Activated CD4-positive, alpha-beta T cell treated with anti-CD3 and anti-CD28 coated beads, Interleukin-2, amount 10 ng/mL, durations not matched to agents 7 days and 5 days (primary cell): ENCODE data around the gene NMNAT2. TPM values are rescaled to one million over a fixed set of nuclear protein-coding genes. Genes with fewer than 3 reads are reported as not detected.
"Not testable (repeated sequence)": the region's sequence is repeated elsewhere in the genome, so short reads cannot be mapped to it uniquely, and the experiment has no call there.

Experiments
- CTCF ChIA-PET: fragments of 350-600 bp; sonication (Branson Sonifier 250); formaldehyde crosslinking; loops from one replicate; lab custom pipeline; 2021; ENCODE audit warnings: antibody characterized with exemption; lab: Charles Lee
- POLR2A ChIA-PET: fragments of 350-600 bp; sonication (Branson Sonifier 250); formaldehyde crosslinking; loops from one replicate; lab custom pipeline; 2021; ENCODE audit warnings: antibody characterized with exemption; lab: Charles Lee
- DNase-seq: peaks from one replicate; pipeline ENCODE4 v3.0.0-alpha.2; 2020
- H3K27ac Mint-ChIP-seq: one replicate; pipeline ENCODE4 v1.8.0; 2021; ENCODE audit warnings: mild to moderate bottlenecking, moderate library complexity, mixed read lengths
- H3K27me3 Mint-ChIP-seq: one replicate; pipeline ENCODE4 v1.8.0; 2021; ENCODE audit warnings: mixed read lengths
- H3K36me3 Mint-ChIP-seq: one replicate; pipeline ENCODE4 v1.8.0; 2021; ENCODE audit warnings: low read depth, mixed read lengths
- H3K4me1 Mint-ChIP-seq: one replicate; pipeline ENCODE4 v1.8.0; 2021; ENCODE audit warnings: mixed read lengths
- H3K4me3 Mint-ChIP-seq: one replicate; pipeline ENCODE4 v1.8.0; 2021; ENCODE audit warnings: mild to moderate bottlenecking, moderate library complexity, mixed read lengths
- H3K9me3 Mint-ChIP-seq: one replicate; pipeline ENCODE4 v1.8.0; 2021; ENCODE audit warnings: mixed read lengths
- total RNA-seq, 2 experiments: library from RNA; stranded (reverse); gene quantifications; one replicate each; pipeline ENCODE4 v1.2.3, GENCODE V29; 2021

NMNAT2 gene
- total RNA-seq, 2 experiments from 2014 or later, result not detected

DNA sequence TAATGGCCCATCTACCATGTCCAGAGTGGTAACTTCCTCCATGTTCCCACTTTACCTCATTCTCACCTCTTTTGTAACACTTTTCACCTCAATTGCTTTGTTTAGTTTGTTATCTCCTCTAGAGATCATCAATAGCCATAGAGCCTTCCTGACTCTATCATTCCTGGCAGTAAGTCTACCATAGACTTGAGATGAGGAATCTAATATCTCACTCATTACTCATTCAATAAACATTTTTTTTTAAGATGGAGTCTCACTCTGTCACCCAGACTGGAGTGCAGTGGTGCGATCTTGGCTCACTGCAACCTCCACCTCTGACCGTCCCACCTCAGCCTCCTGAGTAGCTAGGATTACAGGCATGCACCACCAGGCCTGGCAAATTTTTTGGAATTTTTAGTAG is 7.1 kb downstream of the NMNAT2 start:
- H3K27me3 Mint-ChIP-seq, result peaks cover 19% of the 10 kb centered on the region
- CTCF ChIA-PET, result no interaction called here
- H3K4me3 Mint-ChIP-seq, result no peak overlapping the region
- H3K4me1 Mint-ChIP-seq, result no peaks in the 10 kb centered on the region
- POLR2A ChIA-PET, result no interaction called here
- H3K36me3 Mint-ChIP-seq, result no peaks in the 10 kb centered on the region
- DNase-seq, result no peak
- H3K9me3 Mint-ChIP-seq, result no peaks in the 10 kb centered on the region
- no peak overlapping the region for H3K27ac Mint-ChIP-seq

DNA sequence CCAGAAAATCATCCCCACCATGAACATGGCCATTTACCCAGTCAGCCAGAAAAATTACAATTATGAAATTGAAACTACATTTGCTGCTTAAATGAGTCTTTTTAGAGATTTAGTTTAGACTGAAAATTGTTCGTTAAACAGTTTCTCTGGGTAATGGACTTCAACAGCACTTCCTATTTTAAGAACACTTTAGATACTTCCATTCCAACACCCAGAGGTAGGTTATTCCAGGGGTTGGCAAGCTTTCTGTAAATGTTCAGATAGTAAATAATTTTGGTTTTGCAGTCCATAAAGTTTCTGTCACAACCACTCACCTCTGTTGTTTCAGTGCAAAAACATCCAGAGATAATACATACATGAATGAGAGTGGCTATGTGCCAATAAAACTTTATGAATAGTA is 10.2 kb downstream of the NMNAT2 start:
- POLR2A ChIA-PET, result no interaction called here
- peaks cover 23% of the 10 kb centered on the region for H3K27me3 Mint-ChIP-seq
- H3K9me3 Mint-ChIP-seq, result no peaks in the 10 kb centered on the region

DNA sequence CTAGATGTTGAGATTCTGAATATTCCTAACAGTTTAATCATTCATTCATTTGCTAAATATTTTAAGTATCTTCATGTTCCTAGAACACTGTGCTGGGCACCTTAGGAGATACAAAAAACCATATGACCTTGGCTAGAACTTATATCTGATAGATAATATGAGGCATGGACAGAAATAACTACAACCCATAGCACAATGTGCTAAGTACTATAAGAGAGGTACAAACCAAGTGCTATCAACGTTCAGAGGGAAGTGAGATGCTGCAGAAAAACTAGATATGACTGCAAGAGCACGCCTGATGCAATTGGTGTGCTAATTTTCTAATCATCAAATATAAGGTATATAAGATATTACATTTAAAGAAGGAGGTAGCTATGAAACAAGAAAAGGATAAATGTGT is 10.7 kb downstream of the NMNAT2 start:
- H3K4me3 Mint-ChIP-seq, result no peak overlapping the region
- no peak for DNase-seq
- peaks cover 23% of the 10 kb centered on the region for H3K27me3 Mint-ChIP-seq
- ChIA-PET POLR2A (no interaction called here), CTCF (no interaction called here)
- no peaks in the 10 kb centered on the region for H3K4me1 Mint-ChIP-seq
- H3K27ac Mint-ChIP-seq, result no peak overlapping the region
- no peaks in the 10 kb centered on the region for H3K9me3 Mint-ChIP-seq
- H3K36me3 Mint-ChIP-seq, result no peaks in the 10 kb centered on the region

More for the DNA sequence above, 10.2 kb downstream of the NMNAT2 start:
- Mint-ChIP-seq H3K36me3 (no peaks in the 10 kb centered on the region), H3K27ac (no peak overlapping the region), H3K4me1 (no peaks in the 10 kb centered on the region), H3K4me3 (no peak overlapping the region)
- CTCF ChIA-PET, result no interaction called here
- DNase-seq, result no peak

DNA sequence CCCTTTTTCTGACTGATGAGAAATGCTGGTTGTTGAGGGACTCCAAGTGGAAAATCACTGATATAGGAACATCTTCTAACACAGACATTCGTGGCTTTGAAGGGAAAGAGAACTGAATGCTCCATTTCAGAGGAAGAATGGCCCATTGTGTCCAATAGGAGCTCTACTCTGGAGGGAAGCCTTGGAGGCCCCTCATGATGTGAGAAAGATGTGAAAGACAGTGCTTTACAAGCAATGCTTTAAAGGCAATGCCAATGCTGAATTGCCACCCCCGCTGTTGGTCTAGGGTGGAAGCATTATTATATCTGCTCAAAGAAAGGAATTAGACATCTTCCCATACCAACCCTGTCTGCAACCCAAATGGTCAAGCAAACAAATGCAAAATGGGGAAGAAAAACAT is 13.7 kb downstream of the NMNAT2 start:
- H3K9me3 Mint-ChIP-seq, result no peaks in the 10 kb centered on the region
- no peak for DNase-seq
- ChIA-PET POLR2A (no interaction called here), CTCF (no interaction called here)
- no peaks in the 10 kb centered on the region for H3K36me3 Mint-ChIP-seq
- no peak overlapping the region for H3K4me3 Mint-ChIP-seq
- H3K27me3 Mint-ChIP-seq, result peaks cover 26% of the 10 kb centered on the region
- no peaks in the 10 kb centered on the region for H3K4me1 Mint-ChIP-seq
- no peak overlapping the region for H3K27ac Mint-ChIP-seq

DNA sequence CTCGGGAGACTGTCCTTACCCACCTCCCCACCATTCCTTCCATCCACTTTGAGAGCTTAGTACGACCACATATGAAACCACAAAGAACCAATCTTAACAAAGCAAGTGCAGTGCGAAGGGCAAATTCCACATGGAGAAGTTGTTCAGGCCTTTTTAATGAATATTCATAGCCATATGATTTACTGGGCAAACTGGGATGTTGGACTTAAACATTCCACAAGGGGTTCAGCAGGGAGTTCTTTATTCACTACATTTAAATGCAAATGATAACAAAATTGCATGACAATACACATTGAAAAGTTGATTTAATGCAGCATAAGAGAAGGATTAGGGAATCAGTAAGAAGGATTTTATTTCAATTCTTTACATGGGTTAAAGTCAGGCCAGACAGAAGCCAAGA is 14.7 kb downstream of the NMNAT2 start:
- ChIA-PET POLR2A (interaction anchor here (0.6 kb wide), 1 partner anchor 16 kb away, joined by 3 read pairs; no protein-coding TSS in a partner anchor), CTCF (no interaction called here)
- no peak overlapping the region for H3K27ac Mint-ChIP-seq
- peaks cover 29% of the 10 kb centered on the region for H3K27me3 Mint-ChIP-seq
- H3K4me1 Mint-ChIP-seq, result no peaks in the 10 kb centered on the region
- no peak overlapping the region for H3K4me3 Mint-ChIP-seq
- no peaks in the 10 kb centered on the region for H3K9me3 Mint-ChIP-seq
- no peak for DNase-seq
- no peaks in the 10 kb centered on the region for H3K36me3 Mint-ChIP-seq

DNA sequence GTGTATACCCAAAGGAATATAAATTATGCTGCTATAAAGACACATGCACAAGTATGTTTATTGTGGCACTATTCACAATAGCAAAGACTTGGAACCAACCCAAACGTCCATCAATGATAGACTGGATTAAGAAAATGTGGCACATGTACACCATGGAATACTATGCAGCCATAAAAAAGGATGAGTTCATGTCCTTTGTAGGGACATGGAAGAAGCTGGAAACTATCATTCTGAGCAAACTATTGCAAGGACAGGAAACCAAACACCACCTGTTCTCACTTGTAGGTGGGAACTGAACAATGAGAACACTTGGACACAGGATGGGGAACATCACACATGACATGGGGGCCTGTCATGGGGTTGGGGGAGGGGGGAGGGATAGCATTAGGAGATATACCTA is 16.6 kb downstream of the NMNAT2 start:
- H3K4me3 Mint-ChIP-seq, H3K27ac Mint-ChIP-seq, H3K4me1 Mint-ChIP-seq, POLR2A ChIA-PET, H3K9me3 Mint-ChIP-seq, CTCF ChIA-PET, DNase-seq, H3K36me3 Mint-ChIP-seq: not testable (repeated sequence)
- peaks cover 30% of the 10 kb centered on the region for H3K27me3 Mint-ChIP-seq

DNA sequence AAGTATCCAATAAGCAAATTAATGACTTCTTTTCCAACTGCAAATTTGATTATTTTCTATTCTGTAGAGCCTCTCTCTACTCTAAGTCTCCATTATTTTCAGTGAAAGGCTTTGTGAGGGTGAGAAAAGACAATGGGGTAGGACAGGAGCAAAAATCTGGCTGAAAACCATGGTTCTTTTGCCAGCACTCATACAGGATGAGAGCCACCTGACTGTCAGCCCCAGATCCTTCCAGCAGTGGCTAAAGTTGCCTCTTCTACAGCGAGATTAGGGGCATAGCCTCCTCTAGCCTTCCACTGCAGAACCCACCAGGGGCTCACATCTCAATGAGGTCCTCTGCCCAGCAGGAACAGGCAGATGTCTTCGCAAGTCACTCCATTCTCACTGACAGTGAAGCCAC is 23.7 kb downstream of the NMNAT2 start:
- Mint-ChIP-seq H3K4me1 (no peaks in the 10 kb centered on the region), H3K27ac (no peak overlapping the region), H3K4me3 (no peak overlapping the region), H3K27me3 (peaks cover 23% of the 10 kb centered on the region), H3K36me3 (no peaks in the 10 kb centered on the region), H3K9me3 (no peaks in the 10 kb centered on the region)
- CTCF ChIA-PET, result no interaction called here
- POLR2A ChIA-PET, result no interaction called here
- DNase-seq, result no peak

DNA sequence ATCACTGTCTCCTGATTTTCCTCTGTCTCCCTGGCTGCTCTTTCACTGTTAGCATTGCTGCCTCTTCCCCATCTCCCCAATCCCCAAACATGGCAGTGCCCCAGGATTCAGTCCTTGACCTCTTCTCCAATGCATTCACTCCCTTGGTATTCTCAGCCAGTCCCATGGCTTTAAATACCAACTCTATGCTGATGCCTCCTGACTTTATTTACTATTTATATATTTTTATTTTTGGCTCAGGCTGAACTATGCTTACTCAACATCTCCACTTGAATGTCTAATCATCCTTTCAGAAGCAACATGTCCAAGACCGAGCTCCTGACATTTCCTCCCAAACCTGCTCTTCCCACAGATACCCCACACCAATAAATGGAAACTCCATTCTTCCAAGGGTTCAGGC is 26.3 kb downstream of the NMNAT2 start:
- Mint-ChIP-seq H3K4me1 (no peaks in the 10 kb centered on the region), H3K36me3 (no peaks in the 10 kb centered on the region), H3K27me3 (peaks cover 25% of the 10 kb centered on the region), H3K4me3 (no peak overlapping the region), H3K27ac (no peak overlapping the region), H3K9me3 (no peaks in the 10 kb centered on the region)
- no peak for DNase-seq
- CTCF ChIA-PET, result no interaction called here
- POLR2A ChIA-PET, result no interaction called here

DNA sequence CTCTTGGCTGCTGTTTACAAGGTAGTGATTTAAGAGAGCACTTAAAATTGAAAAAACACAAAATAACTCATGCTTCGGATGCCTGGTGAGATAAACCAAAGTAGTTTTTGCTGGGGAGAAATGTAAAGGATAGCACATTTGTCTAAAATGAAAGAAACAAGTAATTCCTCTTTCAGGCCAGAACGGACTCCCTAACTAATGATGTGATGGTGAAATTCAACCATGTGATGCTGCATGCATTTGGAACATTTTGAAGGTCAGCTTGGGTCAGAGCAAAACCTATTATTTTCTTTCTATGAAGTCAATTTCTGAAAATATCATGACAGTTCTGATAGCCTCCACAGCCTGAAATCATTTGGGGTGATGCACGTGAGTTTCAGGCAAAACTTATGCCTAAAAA is 27.6 kb downstream of the NMNAT2 start:
- DNase-seq, result no peak
- Mint-ChIP-seq H3K27me3 (peaks cover 23% of the 10 kb centered on the region), H3K27ac (no peak overlapping the region), H3K9me3 (no peaks in the 10 kb centered on the region), H3K4me1 (no peaks in the 10 kb centered on the region), H3K4me3 (no peak overlapping the region), H3K36me3 (no peaks in the 10 kb centered on the region)
- POLR2A ChIA-PET, result no interaction called here
- CTCF ChIA-PET, result no interaction called here

DNA sequence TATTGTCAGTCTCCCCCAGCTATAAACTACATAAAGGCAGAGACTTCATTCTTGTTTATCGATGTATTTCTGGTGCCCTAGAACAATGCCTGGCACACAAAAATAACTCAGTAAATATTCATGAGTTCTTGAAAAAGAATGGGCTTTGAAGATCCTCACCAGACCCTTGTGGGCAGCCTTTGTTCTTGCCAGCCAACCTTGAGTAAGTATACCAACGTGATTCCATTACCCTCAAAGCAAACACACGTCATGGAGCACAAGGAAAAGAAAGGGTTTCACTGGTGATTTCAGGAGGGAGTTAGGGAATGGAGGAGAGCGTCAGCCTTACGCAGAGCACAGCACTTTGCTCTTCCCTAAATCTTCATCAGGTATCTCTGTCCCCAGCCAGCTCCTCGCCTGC is 29.4 kb downstream of the NMNAT2 start:
- peaks cover 14% of the 10 kb centered on the region for H3K27me3 Mint-ChIP-seq
- H3K4me1 Mint-ChIP-seq, result no peaks in the 10 kb centered on the region
- no peaks in the 10 kb centered on the region for H3K36me3 Mint-ChIP-seq
- no peak overlapping the region for H3K4me3 Mint-ChIP-seq
- POLR2A ChIA-PET, result no interaction called here
- H3K9me3 Mint-ChIP-seq, result no peaks in the 10 kb centered on the region
- DNase-seq, result no peak
- H3K27ac Mint-ChIP-seq, result no peak overlapping the region
- CTCF ChIA-PET, result no interaction called here

DNA sequence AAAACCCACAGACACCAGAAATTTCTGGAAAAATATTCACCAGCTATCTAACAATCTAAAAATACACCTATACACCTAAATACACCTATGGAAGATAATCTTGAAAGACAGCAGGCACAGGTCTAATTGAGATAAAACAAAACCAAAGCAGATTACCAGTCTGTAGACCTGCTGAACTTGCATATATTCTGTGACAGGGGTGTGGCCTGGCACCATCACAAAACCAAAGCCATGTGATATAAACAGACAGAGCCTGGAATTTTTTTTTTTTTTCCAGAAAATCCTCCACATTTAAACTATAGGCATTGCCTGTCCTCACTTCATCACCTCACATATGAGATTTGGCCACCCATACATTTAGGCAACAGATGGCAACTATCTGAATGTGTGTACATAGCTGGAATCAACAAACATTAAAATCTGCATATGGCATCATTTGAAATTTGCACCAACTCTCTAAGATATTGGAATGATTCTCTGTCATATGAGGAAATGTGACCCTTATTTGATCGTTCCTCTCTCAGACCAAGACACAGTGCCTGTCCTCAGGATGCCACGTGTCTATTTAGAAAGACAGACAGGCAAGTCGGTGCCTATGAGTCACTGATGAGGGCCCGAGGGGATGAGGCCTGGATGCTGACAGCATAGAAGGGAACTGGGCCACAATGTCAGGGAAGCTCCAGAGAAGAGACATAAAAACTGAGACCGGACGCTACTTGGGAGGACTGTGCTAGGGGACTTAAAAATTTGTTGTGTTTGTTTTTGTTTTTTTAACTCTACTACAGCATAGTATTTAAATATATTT is 32.6 kb downstream of the NMNAT2 start:
- ChIA-PET CTCF (interaction anchor here (0.6 kb wide), 1 partner anchor 71 kb away, joined by 3 read pairs; no protein-coding TSS in a partner anchor), POLR2A (no interaction called here)
- no peaks in the 10 kb centered on the region for H3K9me3 Mint-ChIP-seq
- no peaks in the 10 kb centered on the region for H3K36me3 Mint-ChIP-seq
- H3K27ac Mint-ChIP-seq, result peak overlapping the region; percentile 22
- H3K4me3 Mint-ChIP-seq, result no peak overlapping the region
- peaks cover 19% of the 10 kb centered on the region for H3K27me3 Mint-ChIP-seq
- no peaks in the 10 kb centered on the region for H3K4me1 Mint-ChIP-seq
- DNase-seq, result no peak

DNA sequence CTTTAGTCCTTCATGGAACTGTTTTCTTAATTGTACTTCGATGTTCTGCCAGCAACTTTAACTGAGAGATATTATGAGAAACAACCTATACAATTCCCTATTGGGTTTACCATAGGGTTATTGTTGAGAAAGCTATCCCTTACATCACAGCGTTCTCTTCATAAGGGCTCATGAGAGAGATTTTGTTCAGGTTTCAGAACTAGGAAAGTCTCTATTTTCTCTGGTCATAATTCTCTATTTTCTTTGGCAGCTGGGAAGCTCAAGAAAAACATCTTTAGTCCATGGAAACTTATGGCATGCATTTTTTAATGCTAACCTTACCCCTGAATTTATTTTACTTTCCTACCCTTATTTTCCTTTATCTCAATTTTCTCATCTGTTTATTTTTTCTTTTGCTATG is 38.2 kb downstream of the NMNAT2 start:
- ChIA-PET CTCF (no interaction called here), POLR2A (no interaction called here)
- DNase-seq, result no peak
- Mint-ChIP-seq H3K36me3 (no peaks in the 10 kb centered on the region), H3K4me3 (no peak overlapping the region), H3K27me3 (peaks cover 15% of the 10 kb centered on the region), H3K4me1 (no peaks in the 10 kb centered on the region), H3K27ac (no peak overlapping the region), H3K9me3 (no peaks in the 10 kb centered on the region)

DNA sequence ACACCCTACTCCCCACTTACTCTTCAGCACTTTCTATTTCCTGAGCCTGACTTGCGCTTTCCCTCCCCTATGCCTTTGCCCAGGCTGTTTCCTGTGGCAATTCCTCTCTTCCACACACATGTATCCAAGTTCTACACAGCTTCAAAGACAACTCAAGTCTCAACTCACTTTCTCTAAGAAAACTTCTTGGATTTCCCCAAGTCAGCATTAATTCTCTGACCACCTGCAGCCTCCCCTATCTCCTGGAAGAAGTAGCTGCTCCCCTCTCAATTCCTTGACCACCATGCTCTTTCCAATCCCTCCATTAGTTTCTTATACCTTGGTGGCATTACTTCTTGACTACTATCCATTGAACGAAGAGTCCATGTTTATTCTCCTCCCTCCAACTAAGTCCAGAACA is 42.8 kb downstream of the NMNAT2 start:
- ChIA-PET CTCF (no interaction called here), POLR2A (no interaction called here)
- no peak for DNase-seq
- H3K4me1 Mint-ChIP-seq, result no peaks in the 10 kb centered on the region
- no peak overlapping the region for H3K27ac Mint-ChIP-seq
- no peaks in the 10 kb centered on the region for H3K36me3 Mint-ChIP-seq
- H3K9me3 Mint-ChIP-seq, result no peaks in the 10 kb centered on the region
- H3K27me3 Mint-ChIP-seq, result peaks cover 6% of the 10 kb centered on the region
- H3K4me3 Mint-ChIP-seq, result no peak overlapping the region

DNA sequence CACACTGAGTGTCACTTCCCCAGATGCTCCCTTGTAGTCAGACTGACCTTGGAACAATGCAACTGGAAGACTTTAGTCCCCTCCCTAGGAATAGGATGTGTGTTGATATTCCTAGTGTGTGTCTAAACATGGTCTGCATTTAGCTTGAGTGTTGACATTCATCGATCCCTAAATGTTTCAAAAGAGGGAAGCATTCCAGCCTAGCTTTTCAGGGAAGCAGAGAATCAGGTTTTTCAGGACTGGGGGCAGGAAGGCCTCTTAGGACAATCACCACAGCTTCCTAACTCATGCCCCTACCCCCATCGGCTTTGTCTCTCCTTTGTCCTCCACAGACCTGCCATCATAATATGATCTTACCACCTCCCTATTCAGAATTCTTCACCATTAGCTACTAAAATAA is 43.4 kb downstream of the NMNAT2 start:
- no peak for DNase-seq
- Mint-ChIP-seq H3K36me3 (no peaks in the 10 kb centered on the region), H3K27ac (no peak overlapping the region), H3K4me1 (no peaks in the 10 kb centered on the region), H3K9me3 (no peaks in the 10 kb centered on the region), H3K4me3 (no peak overlapping the region), H3K27me3 (peaks cover 5% of the 10 kb centered on the region)
- CTCF ChIA-PET, result no interaction called here
- POLR2A ChIA-PET, result no interaction called here
